GM04503 (cell line): ENCODE data around the gene TRIM29.
"Not testable (repeated sequence)": the region's sequence is repeated elsewhere in the genome, so short reads cannot be mapped to it uniquely, and the experiment has no call there.

Source experiments
- DNase-seq: peaks from one replicate; pipeline ENCODE4 v3.0.0-alpha.2; 2012; ENCODE audit warnings: low read depth

The TRIM29 gene

GRCh38 chr11:120137611-120138521 lies at the start of gene TRIM29:
Gene TRIM29, minus strand, starts transcription at chr11:120138113. Its CDS starts 82 bp downstream, at chr11:120138031.
- DNase-seq = no peak

- DNase-seq = no peak
Measured at GRCh38 chr11:120186774-120187591, 49.1 kb upstream of the TRIM29 start.

GRCh38 chr11:120186456-120186773 lies 48.5 kb upstream of the TRIM29 start:
- DNase-seq = no peak

GRCh38 chr11:120185706-120186455 lies 48.0 kb upstream of the TRIM29 start:
- DNase-seq = no peak

GRCh38 chr11:120184946-120185705 lies 47.2 kb upstream of the TRIM29 start:
- DNase-seq = no peak

- DNase-seq = no peak
Measured at GRCh38 chr11:120184371-120184945, 46.5 kb upstream of the TRIM29 start.

GRCh38 chr11:120183701-120184141 lies 45.8 kb upstream of the TRIM29 start:
- no peak for DNase-seq

- no peak for DNase-seq
Measured at GRCh38 chr11:120182790-120183491, 45.0 kb upstream of the TRIM29 start.

- no peak for DNase-seq
Measured at GRCh38 chr11:120182372-120182771, 44.5 kb upstream of the TRIM29 start.

- no peak for DNase-seq
Measured at GRCh38 chr11:120181376-120181975, 43.6 kb upstream of the TRIM29 start.

- no peak for DNase-seq
Measured at GRCh38 chr11:120180551-120181232, 42.8 kb upstream of the TRIM29 start.

- DNase-seq = not testable (repeated sequence)
Measured at GRCh38 chr11:120180063-120180462, 42.1 kb upstream of the TRIM29 start.

- no peak for DNase-seq
Measured at GRCh38 chr11:120179057-120179672, 41.3 kb upstream of the TRIM29 start.

GRCh38 chr11:120178561-120179056 lies 40.7 kb upstream of the TRIM29 start:
- no peak for DNase-seq

GRCh38 chr11:120174866-120175265 lies 37.0 kb upstream of the TRIM29 start:
- no peak for DNase-seq

GRCh38 chr11:120173807-120174206 lies 35.9 kb upstream of the TRIM29 start:
- no peak for DNase-seq

GRCh38 chr11:120173019-120173705 lies 35.2 kb upstream of the TRIM29 start:
- no peak for DNase-seq
